Psoas muscle (tissue), 8 donors: ENCODE measurements around the gene MAGI2. TPM values are rescaled to one million over a fixed set of nuclear protein-coding genes. Genes with fewer than 3 reads are reported as not detected.

Experiments
- ATAC-seq, 4 donors: fragments of 200-7000 bp; cut with Tn5 transposase; one replicate each; pipeline ENCODE4 v1.9.1; 2020; ENCODE audit warnings: moderate library complexity in 3 of 4, mild to moderate bottlenecking in 2 of 4
- DNase-seq, 2 donors: peaks; one replicate each; pipeline ENCODE4 v3.0.0-alpha.2; 2020
- H3K27ac ChIP-seq: fragments of 200-600 bp; one replicate; pipeline ENCODE4 v1.8.0; 2022
- H3K27me3 ChIP-seq, 3 donors: fragments of 200-600 bp in 1 of 3; one replicate each; pipeline versions ENCODE4 v1.6.1 to v1.8.0; 2013 to 2022; ENCODE audit warnings: low read length in 2 of 3, mild to moderate bottlenecking in 2 of 3, moderate library complexity in 1 of 3; ENCODE audit not compliant: insufficient read depth in 3 of 3
- H3K36me3 ChIP-seq, 2 donors: fragments of 200-600 bp in 1 of 2; one replicate each; pipeline versions ENCODE4 v1.6.1 to v1.8.0; 2013 to 2022; ENCODE audit warnings: low read depth in 1 of 2, mild to moderate bottlenecking in 1 of 2, moderate library complexity in 1 of 2; ENCODE audit not compliant: insufficient read depth in 1 of 2
- H3K4me1 ChIP-seq: fragments of 200-600 bp; one replicate; pipeline ENCODE4 v1.8.0; 2022
- H3K4me3 ChIP-seq: fragments of 200-600 bp; one replicate; pipeline ENCODE4 v1.8.0; 2022; ENCODE audit warnings: mild to moderate bottlenecking
- H3K9me3 ChIP-seq: fragments of 200-600 bp; one replicate; pipeline ENCODE4 v1.8.0; 2022
- WGBS, 3 donors: extraction: QIAGEN DNeasy Blood & Tissue Kit; methylation state at CpG; one replicate each; pipeline versions ENCODE4 v1.1.6 to v1.1.7; 2013; 5-methylcytosine and 5-hydroxymethylcytosine counted together
- intact Hi-C, 2 donors: fragments of 100-400 bp; cut with DNase I; formaldehyde crosslinking; loops; one replicate each; pipeline versions ENCODE4 v1.11.0 to v1.14.2; 2022
- polyA plus RNA-seq, 3 donors: library from polyadenylated mRNA; stranded (reverse); fragments of 200-250 nt; gene quantifications; one replicate each; pipeline ENCODE4 v1.2.3, GENCODE V29; 2013
- total RNA-seq, 4 donors: library from RNA; stranded (reverse); fragmentation: NEBNext Ultra II Directional in 2 of 4; extraction: Animal tissue kit (Norgen Biotek cat#: 25700) in 2 of 4; gene quantifications; one replicate each; pipeline versions ENCODE4 v1.2.1 to v1.2.4, GENCODE V29; 2021 to 2023
- TF ChIP-seq, protein P1 (sequence below): fragments of 200-600 bp; IDR thresholded peaks from one replicate; pipeline ENCODE4 v1.8.0; 2022; ENCODE audit warnings: antibody characterized with exemption
- donor health status: healthy with polysubstance abuse.
- donor health status: DM: no; HTN: no; CAD: no; lungs with moderate emphysema.
- donor health status: Bipolar disorder and iron deficiency.
- donor health status: healthy.
- donor health status: DM: yes; HTN: yes; CAD: no.
- donor health status: DM: no; HTN: no; CAD: no.
- donor health status: DM: no; HTN: no; CAD: no.
- donor health status: DM: yes; HTN: yes; CAD: no.

The MAGI2 gene
- total and polyA plus RNA-seq, 7 donors = 0.46 to 2.5 (median 1.4) TPM

DNA sequence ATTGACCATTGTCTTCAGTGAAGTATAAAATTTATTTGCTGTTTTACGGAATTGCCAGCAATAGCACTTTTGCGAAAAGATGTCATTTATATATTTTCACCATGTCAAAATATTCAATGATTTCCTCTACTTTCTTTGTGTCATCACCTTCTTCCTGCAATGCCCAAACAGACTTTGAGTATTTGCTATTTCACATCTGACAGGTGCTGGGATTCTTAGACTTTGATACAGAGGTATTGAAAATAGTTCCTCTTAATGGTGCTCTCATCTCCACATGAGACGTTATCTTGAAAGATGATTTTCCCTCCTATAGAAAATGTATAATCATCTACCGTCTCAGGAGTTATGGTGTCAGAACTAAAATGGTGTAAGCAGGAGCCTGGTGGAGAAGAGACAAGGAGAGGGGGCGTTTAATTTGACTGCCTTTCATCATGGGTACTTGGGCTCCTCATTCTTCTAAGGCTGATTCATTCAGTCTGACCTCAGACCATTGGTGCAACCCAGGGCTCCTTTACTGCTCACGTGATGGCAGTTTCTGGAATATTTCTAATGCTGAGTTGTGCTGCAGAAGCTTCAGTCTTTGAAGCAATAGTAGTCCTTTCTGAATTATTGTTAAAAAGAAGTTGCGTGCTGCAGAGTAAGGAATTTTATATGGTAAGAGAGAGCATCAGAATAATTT lies 1250.3 kb downstream of the MAGI2 start:
- no peak overlapping the region for H3K27ac ChIP-seq
- ATAC-seq (no peak), DNase-seq (no peak)
- H3K9me3 ChIP-seq = no peaks in the 10 kb centered on the region
- H3K4me3 ChIP-seq = no peak overlapping the region
- H3K4me1 ChIP-seq = no peaks in the 10 kb centered on the region
- H3K36me3 ChIP-seq = no peaks in the 10 kb centered on the region
- H3K27me3 ChIP-seq = no peaks in the 10 kb centered on the region
- 89 to 90% (median 90%) methylated on average over 7 of the region's 7 CpGs for whole genome bisulfite sequencing, 3 donors
- intact Hi-C loops = no loop called here
- TF ChIP-seq, protein P1, sequence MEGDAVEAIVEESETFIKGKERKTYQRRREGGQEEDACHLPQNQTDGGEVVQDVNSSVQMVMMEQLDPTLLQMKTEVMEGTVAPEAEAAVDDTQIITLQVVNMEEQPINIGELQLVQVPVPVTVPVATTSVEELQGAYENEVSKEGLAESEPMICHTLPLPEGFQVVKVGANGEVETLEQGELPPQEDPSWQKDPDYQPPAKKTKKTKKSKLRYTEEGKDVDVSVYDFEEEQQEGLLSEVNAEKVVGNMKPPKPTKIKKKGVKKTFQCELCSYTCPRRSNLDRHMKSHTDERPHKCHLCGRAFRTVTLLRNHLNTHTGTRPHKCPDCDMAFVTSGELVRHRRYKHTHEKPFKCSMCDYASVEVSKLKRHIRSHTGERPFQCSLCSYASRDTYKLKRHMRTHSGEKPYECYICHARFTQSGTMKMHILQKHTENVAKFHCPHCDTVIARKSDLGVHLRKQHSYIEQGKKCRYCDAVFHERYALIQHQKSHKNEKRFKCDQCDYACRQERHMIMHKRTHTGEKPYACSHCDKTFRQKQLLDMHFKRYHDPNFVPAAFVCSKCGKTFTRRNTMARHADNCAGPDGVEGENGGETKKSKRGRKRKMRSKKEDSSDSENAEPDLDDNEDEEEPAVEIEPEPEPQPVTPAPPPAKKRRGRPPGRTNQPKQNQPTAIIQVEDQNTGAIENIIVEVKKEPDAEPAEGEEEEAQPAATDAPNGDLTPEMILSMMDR = no peak

DNA sequence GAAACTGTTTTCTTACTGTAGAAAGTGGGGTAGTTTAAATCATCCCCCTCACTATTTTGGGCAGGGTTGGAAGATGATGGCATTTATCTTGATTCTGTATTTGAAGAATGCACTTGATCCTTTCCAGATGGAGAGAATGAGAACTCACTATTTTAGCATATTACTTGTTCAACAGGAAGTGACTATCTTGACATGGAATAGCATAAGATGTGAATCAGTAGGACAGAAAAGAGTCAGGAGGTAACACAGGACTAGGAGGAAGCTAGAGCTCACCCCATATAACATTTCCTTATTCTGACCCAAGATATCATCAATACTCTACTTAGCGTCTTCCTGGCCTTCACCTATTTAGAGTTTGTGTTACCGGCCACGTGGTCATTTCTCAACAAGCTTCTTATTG lies 1254.7 kb downstream of the MAGI2 start:
- no peak for ATAC-seq
- Histone ChIP-seq H3K36me3 (no peaks in the 10 kb centered on the region), H3K27me3 (no peaks in the 10 kb centered on the region), H3K27ac (no peak overlapping the region), H3K4me3 (no peak overlapping the region), H3K9me3 (no peaks in the 10 kb centered on the region), H3K4me1 (no peaks in the 10 kb centered on the region)
- 95 to 100% (median 98%) methylated on average over 3 of the region's 3 CpGs for WGBS, 3 donors
- TF ChIP-seq, protein P1 = no peak
- intact Hi-C loops = no loop called here
- no peak for DNase-seq

DNA sequence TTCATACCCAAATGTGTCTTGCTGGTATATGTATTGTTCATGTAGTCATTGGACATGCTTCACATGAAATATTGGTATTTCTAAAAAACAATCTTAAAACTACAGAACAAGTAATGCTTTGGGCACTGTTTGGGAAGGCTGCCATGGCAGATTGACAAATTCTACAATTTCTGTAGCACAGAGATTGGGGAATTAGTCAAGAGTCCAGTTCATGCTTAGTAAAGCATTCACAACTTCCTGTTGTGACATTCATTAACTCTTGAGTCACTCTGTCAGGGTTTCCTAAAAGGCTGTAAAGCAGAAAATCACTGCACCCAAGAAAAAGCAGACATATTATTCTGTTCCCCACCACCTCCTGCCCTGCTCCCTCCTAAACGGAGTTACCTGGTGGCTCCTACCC lies 1256.0 kb downstream of the MAGI2 start:
- TF ChIP-seq, protein P1 = no peak
- H3K4me3 ChIP-seq = no peak overlapping the region
- no peaks in the 10 kb centered on the region for H3K4me1 ChIP-seq
- intact Hi-C loops = no loop called here
- H3K27me3 ChIP-seq = no peaks in the 10 kb centered on the region
- WGBS, 3 donors = 90 to 92% (median 92%) methylated on average over 1 of the region's 1 CpG
- ATAC-seq = no peak
- no peak for DNase-seq
- H3K36me3 ChIP-seq = no peaks in the 10 kb centered on the region
- H3K9me3 ChIP-seq = no peaks in the 10 kb centered on the region
- no peak overlapping the region for H3K27ac ChIP-seq

DNA sequence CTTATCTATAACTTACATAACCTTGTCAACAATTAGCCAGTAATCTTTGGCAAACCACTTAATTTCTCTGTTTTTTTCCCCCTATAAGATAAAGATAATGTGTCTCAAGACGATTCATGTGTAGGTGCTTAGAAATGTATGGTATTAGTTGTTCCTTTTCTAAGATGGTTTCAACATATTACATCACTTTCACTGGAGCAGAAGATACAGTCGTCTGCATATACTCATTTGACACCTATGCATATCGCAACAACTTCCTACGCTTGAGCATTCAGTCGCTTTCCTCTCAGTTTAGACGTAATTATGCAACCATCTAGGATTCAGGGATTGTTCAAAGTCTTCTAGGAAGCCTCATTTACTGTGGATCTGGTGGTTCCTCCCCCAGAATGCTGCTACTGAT lies 1258.2 kb downstream of the MAGI2 start:
- TF ChIP-seq, protein P1 = no peak
- Histone ChIP-seq H3K27me3 (no peaks in the 10 kb centered on the region), H3K9me3 (no peaks in the 10 kb centered on the region), H3K4me3 (no peak overlapping the region), H3K36me3 (no peaks in the 10 kb centered on the region), H3K4me1 (no peaks in the 10 kb centered on the region), H3K27ac (no peak overlapping the region)
- intact Hi-C loops = no loop called here
- WGBS, 3 donors = 87 to 95% (median 92%) methylated on average over 6 of the region's 6 CpGs
- DNase-seq (no peak), ATAC-seq (no peak)

DNA sequence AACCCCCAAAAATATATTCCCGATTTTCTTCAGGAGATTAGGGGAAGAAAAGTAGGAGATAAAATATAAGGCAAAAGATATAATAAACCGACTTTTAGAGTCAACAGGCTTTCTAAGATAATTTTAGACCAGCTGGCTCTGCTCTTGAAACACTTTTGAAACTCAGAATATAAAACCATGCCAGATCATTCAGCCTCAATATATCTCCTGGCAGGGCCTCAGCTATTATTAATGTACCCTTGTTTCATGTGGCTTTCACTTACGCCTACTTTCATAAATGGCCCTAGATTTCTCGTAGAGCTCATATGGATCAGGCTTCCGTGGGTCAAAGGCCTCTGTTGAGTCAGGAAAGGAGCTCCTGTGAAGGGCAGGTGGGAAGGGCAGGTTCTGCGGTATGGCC lies 1258.9 kb downstream of the MAGI2 start:
- 62 to 81% (median 70%) methylated on average over 6 of the region's 6 CpGs for WGBS, 3 donors
- DNase-seq (no peak), ATAC-seq (no peak)
- H3K27me3 ChIP-seq = no peaks in the 10 kb centered on the region
- no peak overlapping the region for H3K4me3 ChIP-seq
- no peaks in the 10 kb centered on the region for H3K36me3 ChIP-seq
- TF ChIP-seq, protein P1 = no peak
- intact Hi-C loops = no loop called here
- H3K9me3 ChIP-seq = no peaks in the 10 kb centered on the region
- H3K4me1 ChIP-seq = no peaks in the 10 kb centered on the region
- H3K27ac ChIP-seq = no peak overlapping the region
